Islet of Langerhans (tissue), 1 donor: ENCODE measurements around the gene TNS3.

Experiments used
- FAIRE-seq: peaks from one replicate; lab custom pipeline; 2011; peaks lifted over from hg19 to GRCh38; lab: Jason Lieb, UNC

TNS3 gene

DNA sequence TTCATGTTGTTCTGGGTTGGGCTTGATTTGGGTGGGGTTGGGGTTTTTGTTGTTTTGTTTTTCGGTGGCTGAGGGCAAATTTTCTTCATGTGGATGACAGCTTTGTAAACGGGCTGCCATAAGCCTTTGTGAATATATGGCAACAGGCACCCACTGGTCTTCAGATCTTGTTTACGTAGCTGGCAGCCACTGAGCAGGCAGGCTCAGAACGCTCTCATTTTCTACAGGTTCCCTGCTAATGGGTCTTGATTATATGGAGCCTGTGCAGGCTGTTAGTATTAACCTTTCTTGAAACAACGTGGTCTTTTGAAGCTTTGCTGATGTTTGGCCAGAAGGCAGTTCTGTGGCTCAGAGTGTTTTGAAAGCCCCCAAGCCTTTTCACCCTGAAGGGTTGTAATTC is 199.7 kb downstream of the TNS3 start:
- no peak for FAIRE-seq

DNA sequence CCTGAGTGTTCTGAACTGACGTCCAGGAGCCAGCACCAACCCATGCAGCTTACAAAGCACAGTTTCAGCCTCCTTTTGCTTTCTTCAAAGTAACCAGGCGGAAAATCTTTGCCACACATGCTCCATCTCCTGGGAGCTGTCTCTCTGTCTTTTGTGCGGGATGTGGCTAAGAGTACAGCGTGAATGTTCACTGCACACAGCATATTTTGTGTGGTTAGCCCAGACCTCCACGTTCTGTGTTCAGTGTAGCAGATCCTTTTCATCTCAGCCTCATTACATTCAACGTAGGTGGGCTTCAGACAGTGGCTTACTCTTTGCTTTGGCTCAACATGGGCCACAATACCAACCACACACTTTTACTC is 200.8 kb downstream of the TNS3 start:
- FAIRE-seq: no peak

DNA sequence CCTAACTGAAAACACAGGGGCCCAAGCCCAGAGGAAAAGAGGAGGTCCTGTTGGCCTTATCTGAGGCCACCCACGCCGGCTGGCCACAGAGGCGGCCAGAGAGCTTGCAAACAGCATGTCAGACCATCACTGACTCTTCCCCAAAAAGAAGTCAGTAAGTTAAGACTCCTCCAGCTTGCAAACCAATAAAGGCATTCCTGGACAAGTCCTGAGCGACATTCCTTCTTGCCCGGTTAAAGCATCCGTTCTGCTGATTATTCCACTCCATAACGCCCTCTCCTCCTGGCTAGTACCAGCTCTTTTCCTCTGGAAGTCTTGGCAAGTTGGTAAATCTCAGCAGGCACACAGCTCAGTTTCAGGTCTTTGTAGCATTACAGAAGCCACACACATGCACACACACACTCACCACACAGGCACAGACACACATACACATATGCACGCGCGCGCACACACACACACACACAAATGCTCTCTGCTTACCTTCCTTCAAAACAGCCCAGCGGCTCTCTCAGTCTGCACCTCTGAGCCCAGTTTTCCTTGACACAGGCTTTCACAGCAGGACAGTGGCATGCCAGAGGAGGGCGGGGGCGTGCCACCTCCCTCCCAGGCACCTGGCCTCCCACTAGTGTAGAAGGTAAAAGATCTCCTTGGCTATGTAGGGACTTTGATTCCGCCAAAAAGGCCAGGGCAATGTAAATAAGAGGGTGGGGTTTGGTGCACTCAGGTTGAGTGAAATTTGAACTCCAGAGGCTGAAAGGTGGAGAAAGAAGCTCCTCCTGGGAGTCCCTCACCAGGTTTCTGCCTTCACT is 201.4 kb downstream of the TNS3 start:
- no peak for FAIRE-seq

DNA sequence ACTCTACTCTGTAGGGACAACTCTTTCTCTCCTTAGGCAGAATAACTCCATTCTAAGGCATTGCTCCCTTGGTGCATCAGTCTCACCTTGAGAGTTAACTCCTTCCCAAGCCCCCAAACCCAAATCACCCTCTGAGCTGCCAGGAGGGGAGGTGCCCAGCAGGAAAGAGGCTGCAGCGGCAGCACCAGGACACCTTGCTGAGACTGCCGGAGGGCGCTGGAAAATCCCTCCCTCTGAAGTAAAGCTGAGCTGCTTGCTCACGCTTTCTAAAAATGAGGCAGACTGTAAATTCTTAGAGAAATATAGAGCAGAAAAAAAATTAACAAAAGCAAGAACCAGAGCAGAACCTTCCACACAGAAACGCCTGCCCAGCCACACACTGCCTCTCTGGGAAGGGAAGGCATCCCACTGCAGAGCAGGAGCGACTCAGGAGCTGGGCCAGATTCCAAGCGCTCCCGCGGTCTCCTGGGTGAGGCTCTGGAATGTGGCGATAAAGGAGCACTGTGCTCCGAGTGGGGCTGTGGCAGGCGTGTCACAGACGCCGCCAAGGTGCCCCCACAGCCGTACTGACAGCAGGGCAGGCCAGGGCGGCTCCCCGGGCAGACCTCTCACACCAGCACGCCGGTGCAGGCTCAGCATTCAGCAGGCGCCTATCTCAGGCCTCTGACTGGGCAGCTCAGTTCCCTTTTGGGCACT is 202.1 kb downstream of the TNS3 start:
- no peak for FAIRE-seq

DNA sequence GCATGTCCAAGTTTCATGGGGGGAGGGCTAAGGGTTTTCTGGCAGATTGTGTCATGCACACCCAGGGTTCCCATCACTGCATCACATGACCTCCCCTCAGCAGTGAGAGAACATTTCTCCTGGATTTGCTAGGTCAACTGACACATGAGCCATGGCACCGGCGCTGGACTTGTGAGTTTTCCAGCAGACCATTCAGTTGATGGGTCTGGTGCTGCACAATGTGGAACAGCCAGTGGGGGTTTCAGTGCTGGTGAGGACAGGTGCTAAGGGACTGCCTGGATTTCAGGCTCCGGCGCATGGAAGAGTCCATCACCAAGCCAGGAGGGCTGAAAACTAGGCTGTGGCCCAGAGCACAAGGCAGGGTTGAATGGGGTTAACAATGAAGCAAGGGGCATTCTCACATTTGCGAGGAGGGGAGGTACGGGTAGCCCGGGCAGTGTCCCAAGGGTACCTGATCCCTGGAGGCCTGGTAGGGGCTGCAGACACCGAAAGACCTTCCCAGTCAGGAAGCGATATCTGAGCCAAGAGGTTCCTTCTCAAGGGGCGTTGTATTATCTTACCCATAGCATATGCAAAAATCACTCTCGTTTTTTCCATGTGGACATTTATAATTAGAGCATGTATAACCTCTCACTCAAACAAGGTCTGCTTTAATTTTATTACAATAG is 203.0 kb downstream of the TNS3 start:
- FAIRE-seq: no peak

DNA sequence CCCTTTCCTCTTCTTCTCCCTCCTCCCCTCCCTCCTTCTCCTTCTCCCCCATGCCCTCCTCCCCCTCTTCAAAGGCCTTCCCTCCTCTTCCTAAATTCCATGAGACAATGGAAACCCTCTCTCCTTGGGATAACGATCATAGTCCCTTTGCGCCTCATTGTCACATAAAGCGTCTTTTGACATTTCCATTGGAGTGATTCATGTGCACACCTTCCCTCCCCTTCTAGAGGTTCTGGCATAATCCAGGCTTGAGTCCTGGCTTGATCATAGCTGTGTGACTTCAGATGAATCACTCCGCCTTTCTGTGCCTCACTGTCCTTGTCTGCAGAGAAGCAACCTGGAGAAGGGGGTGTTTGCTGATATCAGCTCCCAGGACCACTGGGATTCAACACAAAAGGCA is 204.2 kb downstream of the TNS3 start:
- FAIRE-seq: no peak

DNA sequence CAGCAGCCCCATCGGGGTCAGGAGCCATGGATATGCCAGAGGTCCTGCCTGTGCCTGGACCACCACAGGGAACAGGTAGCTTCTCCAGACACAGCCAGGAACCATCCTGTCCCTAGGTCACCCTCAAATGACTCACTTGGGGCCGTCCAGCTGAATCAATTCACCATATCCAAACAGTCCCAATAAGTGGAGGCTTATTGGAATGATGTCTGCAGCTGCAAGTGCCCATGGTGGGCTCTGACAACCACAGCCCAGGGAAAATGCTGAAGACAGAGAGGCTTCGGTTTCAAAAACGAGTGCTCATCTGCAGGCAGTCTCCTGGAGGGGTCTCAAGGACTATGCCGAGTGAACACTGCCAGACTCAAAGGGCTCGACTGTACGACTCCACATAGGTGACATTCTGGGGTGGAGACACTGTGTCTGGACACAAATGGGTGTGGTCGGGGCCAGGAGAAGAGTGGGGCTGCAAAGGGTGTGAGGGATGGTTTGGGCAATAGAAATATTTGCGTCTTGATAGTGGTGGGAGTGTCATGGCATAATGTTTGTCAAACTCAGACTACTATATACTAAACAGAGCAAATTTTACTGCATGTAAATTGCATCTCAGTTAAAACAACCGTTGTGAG is 204.8 kb downstream of the TNS3 start:
- FAIRE-seq: no peak

DNA sequence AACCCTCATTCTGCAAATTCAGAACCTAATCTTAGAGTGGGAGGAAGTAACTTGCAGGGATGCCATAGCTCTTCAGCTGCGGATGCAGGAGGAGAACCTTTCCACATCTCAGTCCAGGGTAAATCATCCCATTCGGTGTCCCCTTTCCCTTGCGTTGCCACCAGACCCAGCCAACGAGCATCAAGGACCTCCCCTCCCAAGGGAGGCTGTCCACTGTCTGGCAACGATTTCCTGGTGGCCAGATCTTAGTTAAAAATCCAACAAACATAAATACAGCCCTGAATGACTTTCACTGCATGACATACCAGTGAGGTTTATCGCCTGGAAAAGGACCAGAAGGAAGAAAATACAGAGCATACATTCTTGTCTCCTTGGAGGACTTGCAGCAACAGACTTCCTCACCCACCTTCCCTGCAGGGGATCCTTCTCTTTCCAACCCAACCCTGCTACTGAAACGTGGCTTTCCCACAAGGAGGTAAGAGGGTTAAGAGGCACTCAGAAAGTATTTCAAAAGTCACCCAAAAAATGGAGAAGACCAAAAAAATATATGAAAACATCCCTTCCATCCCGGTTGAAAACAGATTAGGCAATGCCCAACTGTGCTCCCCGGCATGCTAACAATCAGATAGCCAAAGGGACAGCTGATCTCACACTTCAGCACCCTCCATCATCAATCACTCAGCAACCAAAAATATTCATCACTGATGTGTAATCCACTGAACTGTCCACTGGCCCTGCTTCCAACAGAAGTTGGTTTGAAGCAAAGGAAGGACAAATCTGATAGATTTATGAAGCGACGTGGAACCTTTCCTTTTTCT is 206.6 kb downstream of the TNS3 start:
- FAIRE-seq: no peak

DNA sequence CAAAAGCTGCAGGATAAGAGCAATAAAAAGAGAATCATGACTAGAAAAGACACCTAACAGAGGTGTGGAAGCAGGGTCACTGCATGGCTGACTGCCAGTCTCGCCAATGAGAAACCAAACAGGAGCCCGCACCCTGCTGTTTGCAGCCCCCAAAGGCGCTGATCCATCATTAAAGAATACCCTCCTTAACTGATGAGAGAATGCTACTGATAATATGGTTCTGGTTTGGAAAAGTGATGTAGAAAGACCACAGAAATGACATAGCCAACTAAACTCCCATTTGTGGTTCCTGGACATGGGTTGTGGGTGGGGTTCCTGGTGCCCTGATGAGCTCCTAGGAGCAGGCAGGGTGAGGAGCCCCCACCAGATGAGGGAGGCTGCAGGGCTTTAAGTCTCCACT is 207.4 kb downstream of the TNS3 start:
- no peak for FAIRE-seq

DNA sequence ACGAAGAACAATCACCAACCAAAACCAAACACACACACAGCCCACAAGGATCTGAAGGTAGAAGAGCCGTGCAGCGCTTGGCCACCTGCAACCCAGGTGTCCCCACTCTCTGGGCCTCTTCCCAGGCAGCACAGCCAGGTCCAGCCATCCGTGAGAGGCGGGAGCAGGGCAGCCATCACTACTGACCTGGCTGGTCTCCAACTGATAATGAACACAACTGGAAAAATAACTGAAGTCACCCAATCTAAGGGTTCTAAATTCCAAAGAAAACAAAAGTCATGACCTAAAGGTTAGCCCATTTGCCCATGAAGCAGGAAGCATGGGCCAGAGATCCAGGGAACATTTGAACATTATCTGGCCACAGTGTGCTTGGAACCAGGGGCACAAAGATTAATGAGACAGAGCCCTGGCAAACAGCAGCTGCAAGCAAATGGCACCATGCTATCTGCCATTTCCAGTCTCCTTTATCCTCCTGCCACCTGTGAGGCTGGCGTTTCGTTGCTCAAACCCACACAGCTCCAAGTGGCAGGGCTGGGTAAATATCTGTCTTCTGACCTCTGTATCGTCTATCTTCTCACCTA is 207.9 kb downstream of the TNS3 start:
- no peak for FAIRE-seq

DNA sequence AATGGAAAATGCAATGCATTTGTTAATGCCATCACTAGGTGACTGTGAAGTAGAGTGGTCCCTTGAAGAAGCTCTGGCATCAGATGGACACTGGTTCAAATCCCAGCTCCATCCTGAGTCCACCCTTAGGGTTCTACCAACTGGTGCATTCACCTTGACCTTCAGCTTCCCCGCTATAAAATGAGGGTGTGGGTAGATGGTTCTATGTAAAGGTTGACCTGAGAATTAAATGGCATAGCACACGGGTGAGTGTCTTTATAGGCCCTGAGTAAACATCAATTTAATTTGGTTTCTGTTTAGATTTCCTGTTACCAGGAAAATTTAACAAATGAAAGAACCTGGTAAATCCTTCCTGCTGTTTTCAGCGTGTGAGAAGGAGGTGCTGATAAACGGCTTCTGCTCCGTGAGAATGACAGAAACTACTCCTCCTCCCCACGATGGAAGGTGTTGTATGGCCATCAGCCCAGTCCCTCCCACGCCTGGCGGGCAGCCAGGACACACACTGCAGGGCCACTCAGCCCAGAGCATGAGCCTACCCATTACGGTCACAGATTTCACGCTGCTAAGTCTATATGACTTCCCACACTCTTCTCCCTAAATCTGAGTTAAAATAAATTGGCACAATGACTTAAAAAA is 210.1 kb downstream of the TNS3 start:
- peak; percentile 97 for FAIRE-seq

DNA sequence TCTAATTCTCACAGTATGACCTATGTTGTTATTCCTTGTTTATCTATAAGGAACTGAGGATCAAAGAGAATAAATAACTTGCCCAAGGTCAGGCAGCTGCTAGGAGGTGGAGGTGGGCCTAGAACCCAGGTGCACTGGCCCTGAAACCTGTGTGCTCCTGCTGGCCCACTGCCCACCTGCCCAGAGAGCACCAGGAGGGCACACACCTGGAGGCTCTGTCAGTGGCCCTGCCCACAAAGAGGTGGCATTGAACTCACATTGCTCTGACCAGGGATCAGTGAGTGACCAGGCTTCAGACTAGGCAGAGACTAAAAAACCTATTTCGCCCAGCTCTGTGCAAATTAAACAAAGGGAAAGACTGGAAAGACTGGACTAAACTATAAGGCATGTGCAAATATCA is 210.6 kb downstream of the TNS3 start:
- no peak for FAIRE-seq

DNA sequence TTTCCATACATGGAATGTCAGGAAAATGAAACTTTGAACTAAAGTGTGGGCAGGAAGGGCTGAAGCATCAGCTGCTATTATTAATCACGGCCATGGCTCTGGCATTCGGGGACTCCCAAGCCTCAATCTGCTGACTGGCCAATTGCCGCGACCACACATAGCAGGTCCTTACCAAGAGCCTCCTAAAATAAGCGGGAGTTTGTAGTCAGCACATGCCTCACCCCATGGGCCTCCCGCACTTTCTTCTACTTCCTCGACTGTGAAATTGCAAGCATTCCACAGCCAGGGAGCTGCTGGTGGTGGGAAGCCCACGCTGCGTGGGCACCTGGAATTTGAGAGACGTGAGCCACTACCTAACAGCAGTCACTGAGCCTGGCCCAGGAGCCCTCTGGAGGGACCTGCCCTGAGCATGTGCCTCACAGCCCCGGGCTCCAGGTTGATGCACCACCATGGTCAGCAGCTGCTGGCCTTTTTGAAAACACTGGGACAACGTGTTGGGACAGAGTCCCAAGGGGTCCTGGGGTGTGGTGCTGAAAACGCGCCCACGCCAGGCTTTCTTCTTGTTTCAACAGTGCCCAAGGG is 211.4 kb downstream of the TNS3 start:
- no peak for FAIRE-seq

DNA sequence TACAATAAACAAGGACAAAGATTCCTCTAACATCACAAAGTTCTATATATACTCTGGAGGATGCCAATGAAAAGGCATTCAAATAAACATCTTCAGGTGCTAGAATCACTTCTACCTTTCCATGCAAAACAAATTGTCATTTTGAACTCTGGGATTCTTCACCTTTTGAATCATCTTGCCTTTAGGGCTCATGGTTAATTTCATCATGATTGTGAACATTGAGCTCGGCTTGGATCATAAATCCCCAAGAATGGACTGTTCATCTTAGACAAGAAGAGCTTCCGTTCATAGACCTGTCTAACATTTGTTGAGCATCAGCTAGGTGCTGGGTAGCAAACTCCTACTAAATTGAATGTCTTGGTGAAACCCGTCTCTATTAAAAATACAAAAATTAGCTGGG is 212.2 kb downstream of the TNS3 start:
- FAIRE-seq: no peak

DNA sequence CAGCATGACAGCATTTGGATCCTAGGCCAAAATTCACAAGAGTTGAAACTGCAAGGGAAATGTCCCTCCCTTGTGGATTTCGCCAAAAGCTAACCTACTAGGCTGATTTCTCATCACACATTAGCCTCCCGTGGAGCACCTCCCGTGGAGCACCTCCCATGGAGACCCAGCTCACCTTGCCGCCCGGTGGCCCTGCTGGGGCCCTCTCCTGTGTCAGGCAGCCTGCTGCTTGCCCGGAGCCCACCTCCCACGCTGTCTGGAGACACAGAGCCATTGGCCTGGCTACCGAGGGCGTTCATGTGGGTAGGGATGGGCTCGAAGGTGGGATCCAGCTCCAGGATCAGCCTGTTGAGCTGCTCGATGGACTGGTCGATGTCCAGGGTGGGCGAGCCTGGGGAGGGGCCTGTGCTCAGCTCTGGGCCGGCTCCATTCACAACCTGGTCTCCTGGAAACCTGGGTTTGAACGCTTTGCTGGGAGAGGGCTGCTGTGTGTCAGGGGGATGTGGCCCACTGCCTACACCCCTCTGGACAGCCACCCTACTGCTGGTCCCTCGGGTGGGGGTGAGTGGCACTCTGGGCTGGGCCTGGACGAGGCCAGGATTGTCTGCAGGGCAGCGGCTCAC is 213.6 kb downstream of the TNS3 start:
- no peak for FAIRE-seq

DNA sequence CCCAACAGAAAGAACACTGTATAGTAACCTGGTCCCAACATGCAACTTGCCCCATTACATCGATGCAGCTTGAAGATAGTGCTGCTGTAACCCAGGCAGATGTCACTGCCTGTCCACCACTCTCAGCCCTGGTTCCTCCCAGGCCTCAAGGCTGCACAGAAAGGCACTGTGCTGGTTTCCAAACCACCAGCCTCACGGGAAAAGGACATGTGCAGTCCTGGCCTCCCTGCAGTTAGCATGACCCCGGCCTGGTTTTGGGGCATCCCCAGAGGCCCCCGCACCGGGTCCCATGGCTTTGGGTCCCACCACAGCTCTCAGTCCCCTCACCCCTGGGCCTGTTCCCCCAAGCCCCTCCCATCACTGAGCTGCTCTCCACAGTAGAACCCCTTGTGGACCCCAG is 214.5 kb downstream of the TNS3 start:
- no peak for FAIRE-seq

DNA sequence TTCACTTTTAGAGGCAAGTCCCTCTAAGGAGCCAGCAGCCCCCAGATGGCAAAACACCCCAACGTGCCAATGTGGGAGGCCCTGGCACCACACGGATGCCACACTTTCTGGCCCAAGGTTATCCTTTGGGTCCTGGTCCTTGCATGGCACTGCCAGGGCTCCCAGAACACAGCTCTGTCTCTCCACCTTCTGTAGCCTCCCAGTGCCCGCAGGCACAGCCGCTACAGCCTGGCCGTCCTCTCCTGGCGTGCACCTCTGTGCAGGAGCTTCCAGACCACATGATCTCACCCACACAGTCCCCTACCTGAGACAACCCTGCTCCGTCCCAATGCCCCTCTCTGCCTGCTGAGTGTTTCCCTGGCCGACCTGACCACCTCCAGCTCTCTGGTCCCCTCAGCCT is 215.0 kb downstream of the TNS3 start:
- no peak for FAIRE-seq

DNA sequence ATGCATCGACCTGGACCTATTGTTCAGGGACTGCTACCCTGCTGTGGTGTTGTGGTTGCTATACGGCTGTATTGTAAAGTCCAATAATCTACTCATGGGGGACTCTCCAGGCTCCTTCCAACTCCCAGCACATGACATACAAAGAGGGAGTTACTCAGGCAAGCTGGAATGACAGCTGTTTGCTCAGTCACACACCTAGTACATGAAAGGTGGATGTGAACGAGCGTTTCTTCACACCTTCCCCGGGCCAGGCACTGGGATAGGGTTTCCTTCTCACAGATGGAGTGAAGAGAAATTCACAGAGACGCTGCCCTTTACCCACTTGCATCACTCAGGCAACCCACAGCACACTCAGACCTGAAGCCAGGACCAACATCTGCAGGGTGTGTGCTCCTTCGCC is 215.7 kb downstream of the TNS3 start:
- no peak for FAIRE-seq

DNA sequence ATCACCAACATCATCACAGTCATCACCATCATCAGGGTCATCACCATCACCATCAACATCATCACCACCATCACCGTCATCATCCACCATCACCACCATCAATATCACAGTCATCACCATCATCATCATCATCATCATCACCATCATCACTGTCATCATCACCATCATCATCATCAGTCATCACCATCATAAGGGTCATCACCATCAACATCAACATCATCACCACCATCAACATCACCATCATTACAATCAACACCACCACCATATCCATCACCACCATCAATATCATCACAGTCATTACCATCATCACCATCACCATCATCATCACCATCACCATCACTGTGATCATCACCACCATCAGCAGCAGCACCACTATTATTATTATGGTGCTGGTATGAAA is 218.9 kb downstream of the TNS3 start:
- FAIRE-seq: no peak

DNA sequence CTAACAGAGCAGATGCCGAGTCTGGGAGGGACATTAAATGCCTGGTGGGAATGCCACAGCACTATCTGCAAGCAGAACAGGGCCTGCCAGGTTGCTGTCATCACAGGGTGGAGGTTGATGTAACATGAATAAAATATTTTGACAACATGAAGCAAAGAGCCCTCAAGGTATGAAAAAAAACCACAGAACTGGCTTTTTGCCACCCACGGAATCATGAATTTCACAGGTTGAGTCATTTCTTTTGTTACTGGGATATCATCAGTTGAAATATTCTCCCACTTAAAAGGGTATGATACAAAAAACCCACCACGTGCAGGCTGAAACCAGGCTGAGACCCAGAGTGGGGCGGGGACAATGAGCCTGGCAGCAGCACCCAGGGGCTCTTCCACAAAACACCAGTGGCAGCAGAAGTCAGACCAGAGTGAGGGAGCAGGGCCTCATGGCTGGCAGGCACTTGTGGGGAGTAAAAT is 220.1 kb downstream of the TNS3 start:
- FAIRE-seq: no peak
